ENCODE results near the gene KCNQ1OT1. TPM values are rescaled to one million over a fixed set of nuclear protein-coding genes. Genes with fewer than 3 reads are reported as not detected.

Gene KCNQ1OT1
- total and polyA plus RNA-seq, 4 donors: 0.65 to 9.8 (median 4.0) TPM

DNA sequence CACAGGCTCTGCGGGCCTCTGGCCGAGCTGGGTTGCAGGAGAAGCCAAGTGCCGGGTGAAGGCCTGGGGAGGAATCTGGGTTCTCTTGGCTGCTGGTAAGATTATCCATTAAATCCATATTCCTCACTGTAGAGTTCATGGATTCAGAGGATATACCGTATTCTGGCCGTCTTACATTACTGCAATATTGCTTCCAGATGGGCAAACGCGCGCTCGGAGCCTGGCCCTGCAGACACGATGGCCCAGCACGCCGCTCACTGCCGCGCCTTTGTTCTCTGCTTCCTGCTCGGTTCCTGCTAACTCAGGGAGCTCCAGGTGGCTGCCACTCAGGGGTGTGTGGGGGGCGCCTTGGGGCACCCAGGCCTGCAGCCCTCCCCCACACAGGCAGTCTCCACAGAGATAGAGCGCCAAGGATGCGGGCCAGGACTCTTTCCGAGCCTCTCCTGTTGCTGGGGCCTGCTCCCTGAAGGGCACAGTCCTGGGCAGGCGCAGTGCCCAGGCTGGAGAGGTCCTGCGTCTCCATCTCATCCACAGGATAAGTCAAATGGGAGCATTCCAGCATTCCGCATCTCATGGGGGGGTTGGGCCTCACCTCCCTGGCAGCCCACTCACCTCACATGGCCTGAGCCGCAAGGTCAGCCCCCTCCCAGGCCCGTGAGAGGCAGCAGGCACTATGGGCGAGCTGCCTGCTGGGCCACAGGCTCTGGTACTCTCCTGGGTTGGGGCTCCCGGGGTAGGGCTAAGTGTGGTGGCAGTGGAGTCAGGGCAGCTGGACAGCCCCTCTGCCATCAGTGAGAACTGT lies 14.1 kb upstream of the KCNQ1OT1 start:
- no peaks in the 10 kb centered on the region for H3K36me3 ChIP-seq (ENCODE audit: control insufficient read depth, insufficient read depth, low read length)
- peak overlapping the region; percentile 81 for H3K27ac ChIP-seq (ENCODE audit: low read depth, low read length)

DNA sequence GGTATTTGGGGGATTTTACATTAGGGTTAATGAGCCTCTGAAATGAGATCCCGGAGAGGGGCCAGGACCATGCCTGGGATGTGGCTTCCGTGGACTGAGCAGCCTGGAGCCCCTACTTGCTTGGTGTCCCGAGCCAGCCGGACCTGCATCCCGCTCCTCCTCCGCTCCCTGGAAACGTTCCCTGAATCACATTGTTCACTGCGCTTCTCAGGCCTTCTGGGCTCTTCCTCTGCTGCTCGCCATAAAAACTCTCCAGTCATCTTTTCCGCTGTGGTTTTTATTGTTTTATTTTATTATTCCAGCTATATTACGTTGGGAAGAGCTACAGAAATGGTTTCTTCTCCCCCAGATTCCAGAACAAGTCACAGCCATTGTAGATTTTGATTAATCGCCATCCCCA lies 13.3 kb upstream of the KCNQ1OT1 start:
- 84% methylated on average over 5 of the region's 12 CpGs for whole genome bisulfite sequencing (ENCODE audit: insufficient coverage)
- Histone ChIP-seq H3K9me3 (ENCODE audit: control insufficient read depth, insufficient read depth, low read length) (peaks cover 2% of the 10 kb centered on the region), H3K4me1 (ENCODE audit: control insufficient read depth, insufficient read depth, low read length) (peaks cover 32% of the 10 kb centered on the region)

More for the DNA sequence above, 14.1 kb upstream of the KCNQ1OT1 start:
- Histone ChIP-seq H3K27me3 (ENCODE audit: control insufficient read depth, insufficient read depth, low read length) (no peaks in the 10 kb centered on the region), H3K9me3 (ENCODE audit: control insufficient read depth, insufficient read depth, low read length) (peaks cover 2% of the 10 kb centered on the region), H3K4me3 (ENCODE audit: low read depth, low read length) (no peak overlapping the region), H3K4me1 (ENCODE audit: control insufficient read depth, insufficient read depth, low read length) (peaks cover 24% of the 10 kb centered on the region)
- WGBS (ENCODE audit: insufficient coverage): 70% methylated on average over 18 of the region's 26 CpGs
- peak in 1 of 6 donors; percentile 33 for DNase-seq (ENCODE audit: low read depth in 4 of 6, low spot score in 6 of 6)

DNA sequence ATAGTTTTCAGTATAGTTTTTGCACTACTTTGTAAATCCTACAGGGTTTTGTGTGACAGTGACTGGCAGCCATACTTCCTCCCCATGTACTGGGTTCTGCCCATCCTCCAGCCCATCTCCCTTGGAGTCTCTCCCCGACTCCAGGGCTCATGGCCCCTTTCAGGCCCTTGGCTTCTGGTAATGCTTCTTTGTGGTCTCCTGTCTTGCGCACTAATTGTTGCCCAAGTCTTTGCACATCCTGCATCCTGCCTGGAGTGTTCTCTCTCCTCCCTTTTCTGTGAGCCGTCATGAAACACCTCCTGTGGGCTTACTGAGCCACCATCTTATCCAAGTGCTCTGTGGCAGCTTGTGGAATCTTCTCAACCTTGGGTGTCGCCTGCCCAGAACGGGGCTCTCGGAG lies 11.4 kb upstream of the KCNQ1OT1 start:
- Histone ChIP-seq H3K27ac (ENCODE audit: low read depth, low read length) (no peak overlapping the region), H3K9me3 (ENCODE audit: control insufficient read depth, insufficient read depth, low read length) (peaks cover 2% of the 10 kb centered on the region), H3K36me3 (ENCODE audit: control insufficient read depth, insufficient read depth, low read length) (no peaks in the 10 kb centered on the region), H3K4me1 (ENCODE audit: control insufficient read depth, insufficient read depth, low read length) (peaks cover 28% of the 10 kb centered on the region), H3K4me3 (ENCODE audit: low read depth, low read length) (no peak overlapping the region), H3K27me3 (ENCODE audit: control insufficient read depth, insufficient read depth, low read length) (no peaks in the 10 kb centered on the region)
- no peak for DNase-seq (ENCODE audit: low read depth in 4 of 6, low spot score in 6 of 6)
- WGBS (ENCODE audit: insufficient coverage): 92% methylated on average over 6 of the region's 6 CpGs

More for the DNA sequence above, 13.3 kb upstream of the KCNQ1OT1 start:
- Histone ChIP-seq H3K4me3 (ENCODE audit: low read depth, low read length) (no peak overlapping the region), H3K27ac (ENCODE audit: low read depth, low read length) (peak overlapping the region; percentile 81), H3K27me3 (ENCODE audit: control insufficient read depth, insufficient read depth, low read length) (no peaks in the 10 kb centered on the region), H3K36me3 (ENCODE audit: control insufficient read depth, insufficient read depth, low read length) (no peaks in the 10 kb centered on the region)
- peak in 1 of 6 donors; percentile 22 for DNase-seq (ENCODE audit: low read depth in 4 of 6, low spot score in 6 of 6)

DNA sequence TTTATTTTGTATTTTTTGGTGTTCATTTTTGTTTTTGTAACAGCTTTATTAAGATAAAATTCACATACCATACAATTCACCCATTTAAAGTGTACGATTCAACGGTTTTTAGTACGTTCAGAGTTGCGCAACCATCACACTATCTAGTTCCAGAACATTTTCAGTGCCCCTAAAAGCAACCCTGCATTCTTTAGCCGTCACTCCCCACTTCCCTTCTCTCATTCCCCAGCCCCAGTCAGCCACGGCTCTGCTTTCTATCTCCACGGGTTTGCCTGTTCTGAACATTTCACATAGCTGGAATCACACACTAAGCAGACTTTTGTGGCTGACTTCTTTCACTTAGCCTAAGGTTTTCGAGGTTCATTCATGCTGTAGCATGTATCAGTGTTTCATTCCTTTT lies 9.6 kb upstream of the KCNQ1OT1 start:
- Histone ChIP-seq H3K4me3 (ENCODE audit: low read depth, low read length) (no peak overlapping the region), H3K27ac (ENCODE audit: low read depth, low read length) (no peak overlapping the region), H3K9me3 (ENCODE audit: control insufficient read depth, insufficient read depth, low read length) (peaks cover 2% of the 10 kb centered on the region), H3K4me1 (ENCODE audit: control insufficient read depth, insufficient read depth, low read length) (peaks cover 42% of the 10 kb centered on the region), H3K27me3 (ENCODE audit: control insufficient read depth, insufficient read depth, low read length) (no peaks in the 10 kb centered on the region), H3K36me3 (ENCODE audit: control insufficient read depth, insufficient read depth, low read length) (no peaks in the 10 kb centered on the region)
- 69% methylated on average over 6 of the region's 8 CpGs for WGBS (ENCODE audit: insufficient coverage)
- DNase-seq (ENCODE audit: low read depth in 4 of 6, low spot score in 6 of 6): peak in 1 of 6 donors; percentile 17

DNA sequence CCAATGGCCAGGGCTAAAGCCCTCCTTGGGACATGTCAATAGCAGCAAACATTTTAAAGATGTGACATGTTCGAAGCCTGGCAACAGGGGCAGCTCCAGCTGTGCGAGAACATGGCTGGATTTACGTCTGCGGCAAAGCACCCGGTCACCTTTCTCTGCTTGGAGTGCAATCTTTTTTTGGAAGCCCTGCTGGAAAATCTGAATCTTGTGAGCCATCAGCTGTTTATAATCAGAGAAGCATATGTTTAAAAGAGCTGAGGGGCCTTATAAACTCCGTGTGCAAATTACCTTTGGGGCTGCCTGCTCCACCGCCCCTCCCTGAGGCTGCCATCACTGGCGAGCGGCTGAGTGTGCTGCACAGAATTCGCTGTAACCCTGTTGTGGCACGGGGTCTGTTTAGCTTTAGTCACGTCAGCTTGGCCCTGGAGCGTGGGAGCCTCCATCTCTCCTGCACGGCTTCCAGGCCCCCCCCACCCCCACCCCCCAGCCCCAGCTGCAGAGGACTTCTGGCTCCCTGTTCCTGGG lies 9.0 kb upstream of the KCNQ1OT1 start:
- peaks cover 2% of the 10 kb centered on the region for H3K9me3 ChIP-seq (ENCODE audit: control insufficient read depth, insufficient read depth, low read length)
- H3K36me3 ChIP-seq (ENCODE audit: control insufficient read depth, insufficient read depth, low read length): no peaks in the 10 kb centered on the region
- 28% methylated on average over 9 of the region's 14 CpGs for WGBS (ENCODE audit: insufficient coverage)
- H3K27ac ChIP-seq (ENCODE audit: low read depth, low read length): peak overlapping the region; percentile 48
- no peak overlapping the region for H3K4me3 ChIP-seq (ENCODE audit: low read depth, low read length)
- DNase-seq (ENCODE audit: low read depth in 4 of 6, low spot score in 6 of 6): peak in 1 of 6 donors; percentile 68
- H3K4me1 ChIP-seq (ENCODE audit: control insufficient read depth, insufficient read depth, low read length): peaks cover 43% of the 10 kb centered on the region
- no peaks in the 10 kb centered on the region for H3K27me3 ChIP-seq (ENCODE audit: control insufficient read depth, insufficient read depth, low read length)

DNA sequence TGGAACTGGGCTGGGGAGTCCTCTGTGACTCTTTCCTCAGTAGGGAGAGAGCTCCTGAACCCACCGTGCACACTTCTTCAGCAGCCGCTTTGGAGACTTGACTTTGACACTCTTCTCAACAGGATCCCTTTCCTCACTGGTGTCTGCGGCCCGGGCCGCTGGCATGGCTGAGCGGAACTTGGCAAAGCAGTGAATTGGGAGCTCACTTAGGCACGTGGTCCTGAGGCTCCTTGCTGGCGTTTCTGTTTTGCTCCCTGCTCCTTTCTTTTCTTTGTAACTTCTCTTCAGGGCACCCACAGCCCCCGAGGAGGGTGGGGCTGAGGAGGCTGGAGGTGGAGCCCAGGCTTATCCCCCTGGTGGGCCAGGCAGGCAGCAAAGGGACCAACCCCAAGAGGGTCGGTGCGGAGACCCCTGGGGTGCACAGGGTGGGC lies 8.4 kb upstream of the KCNQ1OT1 start:
- Histone ChIP-seq H3K4me3 (ENCODE audit: low read depth, low read length) (no peak overlapping the region), H3K27ac (ENCODE audit: low read depth, low read length) (peak overlapping the region; percentile 48), H3K4me1 (ENCODE audit: control insufficient read depth, insufficient read depth, low read length) (peaks cover 44% of the 10 kb centered on the region), H3K27me3 (ENCODE audit: control insufficient read depth, insufficient read depth, low read length) (no peaks in the 10 kb centered on the region), H3K36me3 (ENCODE audit: control insufficient read depth, insufficient read depth, low read length) (no peaks in the 10 kb centered on the region), H3K9me3 (ENCODE audit: control insufficient read depth, insufficient read depth, low read length) (peaks cover 2% of the 10 kb centered on the region)
- WGBS (ENCODE audit: insufficient coverage): 28% methylated on average over 9 of the region's 11 CpGs
- peak in 2 of 6 donors; percentile 64 to 69 for DNase-seq (ENCODE audit: low read depth in 4 of 6, low spot score in 6 of 6)

DNA sequence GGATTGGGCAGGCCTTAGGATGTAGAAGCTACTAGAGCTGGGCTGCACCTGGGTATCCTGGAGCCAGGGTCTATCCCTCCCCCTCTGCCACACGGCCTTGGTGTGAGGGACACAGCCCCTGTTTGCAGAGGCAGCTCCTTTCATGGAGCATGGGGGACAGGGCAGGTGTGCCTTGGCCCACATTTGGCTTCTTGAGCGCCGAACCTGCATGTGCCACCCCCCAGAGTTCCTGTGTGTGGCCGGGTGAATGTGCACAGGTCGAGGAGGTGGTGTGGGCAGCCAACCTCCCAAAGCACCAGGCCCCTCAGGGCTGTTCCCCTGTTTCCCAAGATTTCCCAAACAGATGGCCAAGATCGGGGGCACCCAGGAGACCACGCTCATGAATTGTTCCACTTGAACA lies 7.9 kb upstream of the KCNQ1OT1 start:
- H3K9me3 ChIP-seq (ENCODE audit: control insufficient read depth, insufficient read depth, low read length): peaks cover 2% of the 10 kb centered on the region
- DNase-seq (ENCODE audit: low read depth in 4 of 6, low spot score in 6 of 6): no peak
- peaks cover 49% of the 10 kb centered on the region for H3K4me1 ChIP-seq (ENCODE audit: control insufficient read depth, insufficient read depth, low read length)
- no peak overlapping the region for H3K27ac ChIP-seq (ENCODE audit: low read depth, low read length)
- WGBS (ENCODE audit: insufficient coverage): 83% methylated on average over 1 of the region's 7 CpGs
- H3K36me3 ChIP-seq (ENCODE audit: control insufficient read depth, insufficient read depth, low read length): no peaks in the 10 kb centered on the region
- no peaks in the 10 kb centered on the region for H3K27me3 ChIP-seq (ENCODE audit: control insufficient read depth, insufficient read depth, low read length)
- no peak overlapping the region for H3K4me3 ChIP-seq (ENCODE audit: low read depth, low read length)

DNA sequence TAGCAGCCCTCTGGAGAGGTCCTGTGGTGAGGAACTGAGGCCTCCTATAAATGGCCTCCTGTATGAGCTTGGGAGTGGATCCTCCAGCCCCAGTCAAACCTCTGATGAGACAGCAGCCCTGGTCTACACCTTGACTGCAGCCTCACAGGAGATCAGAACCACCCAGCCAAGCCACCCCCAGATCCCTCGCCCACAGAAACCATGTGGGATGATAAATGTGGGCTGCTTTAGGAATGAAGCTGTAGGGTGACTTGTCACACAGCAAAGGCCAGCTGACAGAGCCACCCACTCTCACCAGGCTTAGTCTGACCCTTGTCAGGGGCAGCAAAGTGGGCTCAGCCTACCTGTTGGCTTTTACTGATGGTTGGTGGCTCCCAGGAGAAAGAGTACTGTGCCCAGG lies 6.5 kb upstream of the KCNQ1OT1 start:
- DNase-seq (ENCODE audit: low read depth in 4 of 6, low spot score in 6 of 6): no peak
- no peaks in the 10 kb centered on the region for H3K36me3 ChIP-seq (ENCODE audit: control insufficient read depth, insufficient read depth, low read length)
- no peaks in the 10 kb centered on the region for H3K27me3 ChIP-seq (ENCODE audit: control insufficient read depth, insufficient read depth, low read length)
- WGBS (ENCODE audit: insufficient coverage): no CpG with 5 or more reads among the region's 1 CpG
- no peak overlapping the region for H3K4me3 ChIP-seq (ENCODE audit: low read depth, low read length)
- peaks cover 54% of the 10 kb centered on the region for H3K4me1 ChIP-seq (ENCODE audit: control insufficient read depth, insufficient read depth, low read length)
- H3K27ac ChIP-seq (ENCODE audit: low read depth, low read length): no peak overlapping the region
- H3K9me3 ChIP-seq (ENCODE audit: control insufficient read depth, insufficient read depth, low read length): peaks cover 2% of the 10 kb centered on the region

DNA sequence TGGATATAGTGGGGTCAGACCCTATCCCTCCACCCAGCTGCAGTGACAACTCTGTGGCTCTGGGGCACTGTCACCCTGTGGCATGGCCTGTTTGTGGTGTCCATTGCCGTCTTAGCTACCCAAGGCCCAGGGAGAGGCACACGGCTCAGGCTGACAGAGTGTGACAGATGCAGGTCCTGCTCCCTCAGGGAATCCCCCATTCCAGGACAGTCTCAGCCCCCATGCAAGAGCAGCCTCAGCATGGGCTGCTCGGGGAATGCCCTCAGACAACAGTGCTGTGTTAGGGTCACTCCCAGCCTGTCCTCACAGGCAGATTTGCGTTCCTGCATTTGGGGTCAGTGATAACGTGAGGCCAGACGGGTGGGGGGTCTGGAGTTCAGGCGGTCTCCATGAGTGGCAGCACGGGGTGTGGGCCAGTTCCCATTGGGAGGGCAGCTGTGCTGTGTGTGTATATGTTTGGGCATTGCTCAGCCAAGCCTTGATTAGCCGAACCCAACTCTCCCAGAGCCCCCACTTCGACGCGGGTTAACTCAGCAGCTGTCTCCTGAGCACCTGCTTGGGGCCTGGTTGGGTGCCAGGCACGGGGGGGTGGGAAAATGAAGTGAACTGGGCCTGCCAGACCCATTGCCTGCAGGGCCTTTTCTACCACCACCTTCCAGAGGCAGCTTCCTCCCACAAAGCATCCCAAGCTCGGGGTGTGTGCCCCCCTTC lies 5.3 kb upstream of the KCNQ1OT1 start:
- WGBS (ENCODE audit: insufficient coverage): 68% methylated on average over 6 of the region's 14 CpGs
- no peak for DNase-seq (ENCODE audit: low read depth in 4 of 6, low spot score in 6 of 6)

More for the DNA sequence above, 5.3 kb upstream of the KCNQ1OT1 start:
- no peak overlapping the region for H3K4me3 ChIP-seq (ENCODE audit: low read depth, low read length)
- H3K27me3 ChIP-seq (ENCODE audit: control insufficient read depth, insufficient read depth, low read length): no peaks in the 10 kb centered on the region
- no peak overlapping the region for H3K27ac ChIP-seq (ENCODE audit: low read depth, low read length)
- H3K4me1 ChIP-seq (ENCODE audit: control insufficient read depth, insufficient read depth, low read length): peaks cover 61% of the 10 kb centered on the region
- H3K9me3 ChIP-seq (ENCODE audit: control insufficient read depth, insufficient read depth, low read length): no peaks in the 10 kb centered on the region
- H3K36me3 ChIP-seq (ENCODE audit: control insufficient read depth, insufficient read depth, low read length): no peaks in the 10 kb centered on the region
